IPS-NIHi7 (cell line): Measurements from ENCODE around the gene PTPN4.

Experiments
- DNase-seq: peaks from one replicate; pipeline ENCODE4 v3.0.0; 2012; ENCODE audit warnings: mixed read lengths; ENCODE audit errors: extremely low spot score

PTPN4 gene

DNA sequence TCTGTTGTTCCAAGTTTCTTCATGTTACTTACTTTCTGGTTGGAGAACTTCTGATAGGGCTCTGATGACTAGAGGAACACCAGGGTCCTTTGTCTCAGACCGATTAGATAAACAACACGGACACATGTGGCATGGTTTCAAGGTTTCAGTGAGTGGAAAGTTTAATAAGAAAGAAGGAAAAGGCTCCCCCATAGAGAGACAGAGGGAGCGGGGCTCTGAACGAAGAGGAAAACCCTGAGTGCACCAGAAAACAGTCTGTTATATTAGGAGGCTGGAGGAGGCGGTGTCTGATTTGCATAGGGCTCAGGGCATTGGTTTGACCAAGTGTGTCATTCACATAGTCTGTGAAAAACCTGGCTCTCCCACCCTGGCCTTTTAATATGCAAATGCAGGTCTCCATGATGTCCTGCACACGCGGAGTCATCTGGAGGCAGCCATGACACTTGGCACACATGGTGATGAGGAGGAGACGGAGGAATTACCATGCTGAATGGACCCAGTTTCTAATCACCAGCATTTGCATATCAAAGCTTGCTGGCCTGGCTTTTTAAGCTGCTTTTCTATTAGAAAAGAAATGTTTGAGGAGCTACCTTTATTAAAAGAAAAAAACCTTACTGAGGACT is 94.2 kb downstream of the PTPN4 start:
- no peak for DNase-seq

DNA sequence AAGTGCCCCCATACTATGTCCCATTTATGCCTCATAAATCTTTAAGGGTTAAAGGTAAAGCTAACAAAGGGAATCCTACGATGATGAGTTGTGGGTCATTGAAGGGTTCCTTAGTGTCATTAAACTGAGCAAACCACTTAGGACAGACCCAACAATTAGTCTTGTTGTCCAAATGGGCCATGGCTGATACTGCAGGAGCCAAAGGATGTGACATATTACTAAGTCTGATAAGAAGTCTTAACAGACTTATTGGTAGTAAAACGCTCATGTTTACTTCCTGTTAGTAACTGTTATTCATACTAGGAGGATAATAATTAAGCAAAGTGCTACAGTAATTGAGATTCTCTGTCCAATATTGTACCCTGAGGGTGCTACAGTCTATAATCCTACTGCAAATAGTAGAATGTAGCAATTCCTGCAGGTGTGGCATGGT is 96.8 kb downstream of the PTPN4 start:
- no peak for DNase-seq

DNA sequence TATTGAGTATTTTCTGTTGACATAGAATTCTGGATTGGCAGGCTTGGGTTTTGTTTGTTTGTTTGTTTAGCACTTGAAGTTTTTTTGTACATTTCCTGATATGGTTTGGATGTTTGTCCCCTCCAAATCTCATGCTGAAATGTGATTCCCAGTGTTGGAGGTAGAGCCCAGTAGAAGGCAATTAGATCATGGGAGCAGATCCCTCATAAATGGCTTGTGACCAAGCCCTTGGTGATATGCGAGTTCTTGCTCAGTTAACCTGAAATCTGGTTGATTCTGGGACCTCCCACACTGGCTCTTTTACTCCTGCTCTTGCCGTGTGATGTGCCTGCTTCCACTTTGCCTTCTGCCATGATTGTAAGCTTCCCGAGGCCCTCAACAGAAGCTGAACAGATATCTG is 98.0 kb downstream of the PTPN4 start:
- DNase-seq: no peak

DNA sequence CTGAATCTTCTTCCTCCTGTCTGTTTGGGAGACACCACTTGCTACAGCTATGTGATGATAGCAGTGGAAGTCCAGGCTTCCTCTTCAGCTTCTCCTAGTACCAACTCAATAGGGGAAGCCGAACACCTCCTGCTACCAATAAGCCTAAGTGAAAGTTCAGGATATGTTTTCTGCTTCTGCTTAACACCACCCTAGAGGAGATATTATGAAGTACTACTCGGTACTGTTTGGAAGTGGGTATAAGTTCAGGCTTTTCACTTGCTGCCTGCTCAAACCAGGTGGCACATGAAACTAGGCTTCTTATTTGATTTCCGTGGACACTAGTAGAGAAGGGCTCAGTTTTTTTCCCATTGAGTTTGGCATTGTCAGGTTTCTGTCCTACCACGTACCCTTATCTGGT is 99.8 kb downstream of the PTPN4 start:
- DNase-seq: no peak

DNA sequence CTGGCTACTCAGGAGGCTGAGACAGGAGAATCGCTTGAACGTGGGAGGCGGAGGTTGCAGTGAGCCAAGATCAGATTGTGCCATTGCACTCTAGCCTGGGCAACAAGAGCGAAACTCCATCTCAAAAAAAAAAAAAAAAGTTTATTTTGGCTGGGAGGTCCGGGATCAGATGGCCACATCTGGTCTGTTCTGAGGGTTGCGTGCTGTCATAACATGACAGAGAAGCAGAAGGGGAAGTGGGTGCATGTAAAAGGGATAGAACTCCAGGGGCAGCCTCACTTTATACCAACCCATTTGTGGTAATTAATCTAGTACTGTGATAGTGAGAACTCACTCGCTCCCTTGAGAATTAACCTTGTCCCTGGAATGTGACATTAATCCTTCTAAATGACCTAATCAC is 101.2 kb downstream of the PTPN4 start:
- DNase-seq: no peak

DNA sequence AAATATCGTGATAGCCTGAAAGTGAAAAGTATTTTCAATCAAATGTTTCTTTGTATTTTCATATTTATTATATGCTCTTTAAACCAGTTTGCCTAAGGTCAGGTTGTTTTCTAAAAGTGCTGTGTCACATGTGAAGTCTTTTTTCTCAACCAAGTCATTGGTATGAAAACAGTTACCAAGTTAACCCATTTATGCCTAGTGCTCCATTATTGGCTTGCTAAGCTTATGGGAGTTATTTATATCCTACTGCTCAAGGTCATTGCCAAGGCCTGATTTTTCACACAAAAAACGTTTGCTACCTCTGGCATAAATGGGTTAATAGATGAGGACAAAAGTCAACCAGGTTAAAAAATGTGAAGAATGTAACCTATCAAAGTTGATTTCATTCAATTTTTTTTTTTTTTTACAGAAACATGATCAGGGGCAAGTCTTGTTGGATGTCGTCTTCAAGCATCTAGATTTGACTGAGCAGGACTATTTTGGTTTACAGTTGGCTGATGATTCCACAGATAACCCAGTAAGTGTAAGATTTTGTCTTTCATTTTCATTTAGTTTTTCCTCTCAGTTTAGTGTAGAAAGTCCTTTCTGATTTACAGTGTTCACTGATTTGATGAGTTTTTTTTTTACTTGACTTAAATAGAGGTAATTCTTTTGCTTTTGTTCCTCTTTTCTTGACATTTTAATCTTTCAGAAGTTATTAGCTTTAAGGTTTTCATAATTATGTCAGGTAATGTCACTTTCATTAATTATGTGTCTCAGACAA is 102.6 kb downstream of the PTPN4 start:
- DNase-seq: no peak

DNA sequence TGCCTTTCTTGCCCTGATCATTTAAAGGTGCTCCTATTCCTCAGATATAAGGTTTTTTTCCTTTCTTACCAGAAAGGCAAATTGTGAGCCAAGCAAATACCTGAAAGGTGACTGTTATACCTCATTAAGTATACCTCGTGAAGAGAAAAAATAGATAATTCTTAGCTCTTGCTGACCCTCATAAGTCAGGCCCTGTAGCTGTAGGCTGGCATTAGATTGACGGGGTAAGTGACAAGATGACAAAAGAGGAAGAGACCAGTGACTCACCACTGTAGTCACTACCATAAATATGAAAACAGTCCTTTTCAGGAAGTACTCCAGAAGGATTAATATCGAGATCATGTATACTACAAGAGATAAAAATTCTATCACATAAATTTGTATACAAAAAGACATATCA is 104.6 kb downstream of the PTPN4 start:
- DNase-seq: no peak

DNA sequence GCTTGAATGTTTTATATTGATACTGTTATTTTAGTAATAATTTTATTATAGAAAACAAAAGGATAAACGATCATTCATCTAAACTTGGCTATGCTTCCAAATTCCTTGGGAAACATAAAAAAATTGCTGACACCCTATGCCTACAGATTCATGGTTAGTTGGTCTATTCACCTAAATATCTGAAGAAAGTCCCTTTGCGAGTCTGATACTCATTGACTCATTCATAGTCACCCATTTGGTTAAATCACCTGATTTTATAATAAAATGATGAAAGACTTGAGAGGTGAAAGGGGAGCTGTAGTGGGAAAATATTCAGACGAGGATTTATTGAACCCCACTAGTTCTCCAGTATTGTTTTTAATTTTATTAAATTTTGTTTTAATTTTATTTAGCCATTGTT is 112.0 kb downstream of the PTPN4 start:
- no peak for DNase-seq

DNA sequence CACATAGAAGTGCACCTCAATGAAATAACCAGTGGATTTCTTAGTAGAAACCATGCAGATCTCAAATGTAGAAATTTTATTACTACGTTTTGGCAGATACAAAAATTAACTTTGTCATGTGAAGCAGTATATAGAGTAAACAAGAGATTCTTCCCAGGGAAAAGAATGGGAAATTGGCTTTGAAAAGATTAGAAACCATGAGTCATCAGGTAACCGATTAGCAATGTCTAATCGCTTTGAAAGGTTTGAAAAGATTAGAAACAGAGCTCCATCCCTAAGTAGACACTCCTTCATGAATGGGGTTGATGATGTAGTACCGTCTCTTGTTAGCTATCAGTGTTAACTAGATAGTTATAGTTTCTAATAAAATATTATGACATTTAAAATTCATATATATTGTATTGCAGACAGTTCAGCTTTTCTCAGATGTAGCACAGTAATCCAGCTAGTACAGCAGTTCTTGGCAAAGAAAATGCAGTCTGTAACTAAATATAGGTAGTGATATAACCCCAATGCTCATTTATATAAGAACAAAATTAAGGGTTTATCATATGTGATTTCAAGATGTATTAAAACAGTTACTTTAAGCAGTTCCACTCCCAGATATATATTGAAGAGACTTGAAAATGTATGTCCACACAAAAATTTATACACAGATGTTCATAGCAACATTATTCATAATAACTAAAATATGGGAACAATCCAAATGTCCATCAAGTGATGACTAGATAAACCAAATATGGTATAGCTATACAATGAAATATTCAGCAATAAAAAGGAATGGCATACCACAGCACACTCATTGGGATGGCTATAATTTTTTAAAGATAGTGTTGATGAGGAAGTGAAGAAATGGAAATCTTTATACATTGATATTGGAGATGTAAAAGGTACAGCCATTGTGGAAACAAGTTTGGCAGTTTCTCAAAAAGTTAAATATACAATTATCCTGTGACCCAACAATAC is 113.9 kb downstream of the PTPN4 start:
- no peak for DNase-seq

DNA sequence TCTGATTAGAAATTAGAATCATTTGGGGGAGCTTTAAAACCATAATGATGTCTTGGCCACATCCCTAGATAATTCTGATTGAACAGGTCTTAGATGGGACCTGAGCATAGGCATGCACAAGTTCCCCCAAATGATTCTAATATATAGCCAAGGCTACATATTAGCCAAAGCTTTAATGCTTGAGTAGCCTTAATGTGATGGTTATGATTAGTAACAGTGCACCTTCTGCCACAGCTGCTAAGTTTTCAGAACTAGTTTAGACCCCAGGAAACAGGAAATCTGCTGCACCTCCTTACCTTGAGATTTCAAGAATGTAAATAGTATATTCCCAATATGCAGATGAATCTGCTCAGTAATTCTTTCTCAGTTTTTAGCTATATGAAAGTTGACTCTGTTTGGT is 119.8 kb downstream of the PTPN4 start:
- DNase-seq: no peak

DNA sequence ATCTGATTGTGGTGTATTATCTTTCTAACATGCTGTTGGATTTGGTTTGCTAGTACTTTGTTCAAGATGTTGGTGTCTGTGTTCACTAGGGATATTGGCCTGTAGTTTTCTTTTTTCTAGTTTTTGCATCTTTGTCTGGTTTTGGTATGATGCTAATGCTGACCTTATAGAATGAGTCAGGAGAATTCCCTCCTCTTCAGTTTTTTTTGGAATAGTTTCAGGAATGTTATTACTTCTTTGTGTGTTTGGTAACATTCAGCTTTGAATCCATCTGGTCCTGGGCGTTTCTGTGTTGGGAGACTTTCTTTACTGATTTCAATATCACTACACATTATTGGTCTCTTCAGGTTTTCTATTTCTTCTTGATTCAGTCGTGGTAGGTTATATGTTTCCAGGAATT is 129.0 kb downstream of the PTPN4 start:
- no peak for DNase-seq

DNA sequence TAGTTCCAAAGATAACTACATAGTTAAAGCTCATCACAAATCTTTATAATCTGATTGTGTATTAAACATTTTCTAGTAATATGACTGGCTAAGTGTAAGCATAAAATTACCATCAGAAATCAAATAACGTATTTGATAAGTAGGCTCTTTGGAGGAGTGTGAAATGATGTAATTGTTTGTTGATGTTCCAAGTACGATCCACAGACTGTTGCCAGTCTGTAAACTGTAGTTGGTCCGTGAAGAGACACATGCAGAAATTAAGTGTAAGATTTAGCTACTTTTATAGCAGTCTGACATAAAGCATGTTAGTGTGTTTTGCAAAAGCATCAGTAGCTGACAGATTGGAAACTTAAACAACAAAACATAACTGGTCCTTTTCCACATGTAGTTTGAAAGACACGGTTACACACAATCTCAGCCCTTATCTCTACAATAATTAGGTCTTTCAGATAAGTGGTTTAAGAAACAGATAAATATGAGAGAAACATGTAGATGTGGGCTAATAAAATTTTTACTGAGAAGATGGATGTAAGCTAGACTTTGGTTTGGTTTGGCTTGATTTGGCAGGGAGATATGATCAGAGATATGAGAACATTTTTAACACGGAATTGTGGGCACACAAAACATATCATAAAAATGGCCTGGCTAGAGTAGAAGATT is 138.1 kb downstream of the PTPN4 start:
- DNase-seq: no peak

DNA sequence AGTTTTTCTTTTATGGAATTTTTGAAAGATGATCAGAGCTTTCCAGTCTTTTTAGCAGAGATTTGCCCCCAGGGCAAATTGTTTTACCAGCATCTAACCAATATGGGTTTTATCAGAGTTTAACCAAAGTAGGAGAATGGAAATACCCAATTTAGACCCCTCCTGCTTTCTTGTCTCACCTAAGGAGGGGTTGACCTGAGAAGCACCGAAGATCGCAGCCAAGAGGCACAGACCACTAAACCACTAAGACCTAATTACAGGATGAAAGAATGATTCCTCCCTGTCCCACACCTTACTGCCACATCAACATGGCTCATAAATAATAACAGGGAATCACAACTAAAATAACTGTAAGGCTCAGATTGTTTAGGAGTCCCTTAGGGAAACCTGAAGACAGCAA is 141.3 kb downstream of the PTPN4 start:
- DNase-seq: no peak

DNA sequence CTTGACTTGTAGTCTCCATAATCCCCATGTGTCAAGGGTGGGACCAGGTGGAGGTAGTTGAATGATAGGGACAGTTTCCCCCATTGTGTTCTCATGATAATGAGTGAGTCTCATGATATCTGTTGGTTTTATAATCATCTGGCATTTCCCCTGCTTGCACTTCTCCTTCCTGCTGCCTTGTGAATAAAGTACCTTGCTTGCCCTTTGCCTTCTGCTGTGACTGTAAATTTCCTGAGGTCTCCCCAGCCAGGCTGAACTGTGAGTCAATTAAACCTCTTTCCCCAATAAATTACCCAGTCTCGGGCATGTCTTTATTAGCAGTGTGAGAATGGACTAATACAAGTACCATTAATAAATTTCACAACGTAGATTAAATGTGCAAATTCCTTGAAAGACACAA is 150.8 kb downstream of the PTPN4 start:
- DNase-seq: no peak

DNA sequence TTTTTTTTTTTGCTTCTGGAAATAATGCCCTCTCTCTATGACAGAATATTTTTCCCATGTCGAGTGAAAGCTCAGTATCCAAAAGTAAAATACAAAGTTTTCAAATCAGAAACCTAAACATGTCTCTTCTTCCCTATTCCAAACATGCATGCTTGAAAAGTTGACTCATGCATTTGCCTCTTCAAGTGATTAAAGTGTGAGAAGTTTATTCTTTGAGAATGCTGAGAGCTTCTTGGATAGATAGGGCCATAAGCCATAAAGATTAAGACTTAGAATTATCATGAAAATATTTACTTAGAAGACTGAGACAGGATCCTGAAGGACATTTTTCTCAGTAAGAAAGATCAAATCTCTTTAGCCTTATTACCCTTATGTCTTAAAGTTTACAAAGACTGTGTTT is 154.5 kb downstream of the PTPN4 start:
- DNase-seq: no peak

DNA sequence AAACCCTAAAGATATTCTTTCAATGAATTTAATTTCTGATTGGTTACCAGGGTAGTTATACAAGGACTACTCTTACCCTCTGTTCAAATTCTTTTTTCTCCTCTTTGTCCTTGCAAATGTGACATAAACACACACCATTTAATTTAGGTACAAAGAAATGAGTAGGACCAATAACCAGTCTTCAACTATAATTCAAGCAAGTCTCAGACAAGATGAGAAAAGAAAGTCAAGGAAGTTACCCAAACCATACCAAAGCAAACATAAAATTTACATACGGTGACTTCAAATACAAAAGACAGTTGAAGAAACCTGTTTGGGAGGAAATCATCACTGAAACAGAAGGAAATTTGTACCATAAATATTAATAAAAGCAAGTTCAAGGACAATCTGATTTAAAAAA is 162.1 kb downstream of the PTPN4 start:
- no peak for DNase-seq

DNA sequence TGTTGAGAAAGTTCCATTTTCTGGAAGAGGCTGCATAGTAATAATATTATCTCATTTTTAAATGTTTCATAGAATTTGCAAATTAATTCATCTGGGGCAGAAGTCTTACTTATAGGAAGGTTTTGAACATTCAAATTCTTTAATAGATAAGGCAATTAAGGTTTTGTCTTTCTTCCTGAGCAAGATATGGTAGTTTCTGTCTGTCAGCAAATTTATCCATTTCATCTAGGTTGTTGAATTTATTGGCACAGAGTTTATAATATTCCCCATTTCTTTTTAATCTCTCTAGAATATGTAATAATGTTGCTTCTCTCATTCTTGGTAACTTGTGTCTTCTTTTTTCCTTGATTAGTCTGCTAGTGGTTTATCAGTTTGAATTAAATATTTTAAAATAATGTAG is 163.0 kb downstream of the PTPN4 start:
- DNase-seq: no peak

DNA sequence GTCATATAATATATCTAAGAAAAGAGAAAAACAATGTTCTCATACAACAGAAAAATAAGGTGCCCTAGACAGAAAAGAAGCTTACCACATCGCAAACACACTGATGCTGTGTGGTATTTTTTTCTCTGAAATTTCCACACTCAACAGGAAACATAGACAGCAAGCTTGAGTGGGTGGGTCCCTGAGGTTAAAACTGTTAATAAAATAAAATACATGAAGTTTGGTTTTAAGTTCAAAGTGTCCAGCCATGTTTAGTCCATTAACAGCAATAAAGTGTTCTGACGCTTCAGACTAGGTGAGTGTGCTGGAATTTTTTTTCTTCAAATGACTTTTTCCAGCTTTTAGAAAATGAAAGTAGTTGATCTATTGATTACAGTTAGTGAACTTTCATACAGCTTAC is 169.8 kb downstream of the PTPN4 start:
- DNase-seq: no peak

DNA sequence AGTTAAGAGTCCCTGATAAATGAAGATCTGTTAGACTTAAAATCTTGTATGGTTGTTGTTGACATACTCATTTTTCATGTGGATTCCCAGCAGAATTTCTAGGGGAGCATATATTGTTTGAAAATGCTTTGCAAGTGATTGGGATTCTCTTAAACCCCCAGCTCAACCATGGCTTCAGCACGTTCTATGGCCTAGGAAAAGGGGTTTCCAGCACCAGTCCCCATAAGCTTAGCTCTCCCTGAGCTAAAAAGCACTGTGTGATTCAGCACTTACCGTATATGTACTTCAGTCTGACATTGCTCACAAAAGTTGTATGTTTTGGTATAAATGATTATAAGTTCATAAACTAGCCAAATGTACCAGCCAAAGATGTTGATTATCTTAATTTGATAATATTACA is 173.1 kb downstream of the PTPN4 start:
- DNase-seq: no peak

DNA sequence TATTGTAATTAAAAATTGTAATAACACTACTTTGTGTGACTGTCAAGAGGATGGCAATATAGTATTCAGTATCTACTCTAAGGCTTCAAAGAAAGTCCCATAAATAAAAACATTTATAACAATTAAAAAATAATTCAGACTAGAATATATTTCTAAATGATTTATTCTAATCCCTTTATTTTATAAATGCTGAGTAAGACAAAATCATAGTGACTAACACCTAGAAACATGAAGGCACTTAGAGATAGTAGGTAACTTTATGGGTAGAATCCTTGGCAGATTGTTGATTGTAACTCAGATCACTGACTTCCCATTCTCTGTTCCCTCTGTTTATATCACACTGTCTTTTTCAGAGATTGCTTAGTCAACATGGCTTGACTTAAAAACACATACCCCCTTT is 174.6 kb downstream of the PTPN4 start:
- no peak for DNase-seq

DNA sequence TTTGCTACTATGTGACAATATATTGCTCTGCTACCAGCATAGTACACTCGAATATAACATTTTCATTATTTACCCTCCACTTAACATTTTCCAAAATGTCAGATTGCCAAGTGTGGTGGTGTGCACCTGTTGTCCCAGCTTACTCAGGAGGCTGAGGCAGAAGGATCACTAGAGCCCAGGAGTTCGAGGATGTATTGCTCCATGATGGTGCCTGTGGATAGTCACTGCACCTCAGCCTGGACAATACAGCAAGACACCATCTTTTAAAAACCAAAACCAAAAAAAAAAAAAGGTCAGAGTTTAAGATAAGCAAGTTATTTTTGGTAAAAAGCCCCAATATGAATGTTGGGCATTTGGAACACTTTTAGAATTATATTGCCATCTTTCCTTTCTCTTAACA is 178.0 kb downstream of the PTPN4 start:
- DNase-seq: no peak

DNA sequence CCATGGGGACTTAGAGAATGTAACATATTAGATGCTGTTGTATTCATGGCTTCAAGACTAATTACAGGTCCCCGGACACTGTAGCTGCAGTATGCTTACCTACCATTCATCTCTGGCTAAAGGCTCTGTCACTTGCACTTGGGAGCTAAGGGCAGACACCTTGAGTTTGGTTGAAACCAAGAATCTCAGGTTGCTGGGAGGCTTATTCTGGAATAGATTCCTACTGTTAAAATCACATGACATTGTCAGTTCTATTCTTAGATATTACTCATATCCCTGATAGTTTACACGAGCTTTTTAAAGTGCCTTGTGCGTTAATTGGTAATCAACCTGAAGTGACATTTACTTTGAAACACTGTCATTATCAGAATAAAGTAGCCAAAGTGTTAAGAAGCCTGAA is 180.2 kb downstream of the PTPN4 start:
- DNase-seq: no peak
